GM12891 (cell line): ENCODE results near the gene SDHAF1.

Experiments used
- POLR2A ChIP-seq: IDR thresholded peaks from 2 replicates; pipeline ENCODE4 v1.6.1; 2011; ENCODE audit warnings: low read depth, low read length, control low read depth
- POLR2AphosphoS5 ChIP-seq: IDR thresholded peaks from 2 replicates; pipeline ENCODE4 v1.6.1; 2011; ENCODE audit warnings: low read depth, low read length, control low read depth
- POU2F2 ChIP-seq: IDR thresholded peaks from 2 replicates; pipeline ENCODE4 v1.6.1; 2011; ENCODE audit warnings: low read depth, mild to moderate bottlenecking, control low read depth, low read length, moderate library complexity
- TAF1 ChIP-seq: IDR thresholded peaks from 2 replicates; pipeline ENCODE4 v1.6.1; 2011; ENCODE audit warnings: low read depth, low read length, control low read depth

DNA sequence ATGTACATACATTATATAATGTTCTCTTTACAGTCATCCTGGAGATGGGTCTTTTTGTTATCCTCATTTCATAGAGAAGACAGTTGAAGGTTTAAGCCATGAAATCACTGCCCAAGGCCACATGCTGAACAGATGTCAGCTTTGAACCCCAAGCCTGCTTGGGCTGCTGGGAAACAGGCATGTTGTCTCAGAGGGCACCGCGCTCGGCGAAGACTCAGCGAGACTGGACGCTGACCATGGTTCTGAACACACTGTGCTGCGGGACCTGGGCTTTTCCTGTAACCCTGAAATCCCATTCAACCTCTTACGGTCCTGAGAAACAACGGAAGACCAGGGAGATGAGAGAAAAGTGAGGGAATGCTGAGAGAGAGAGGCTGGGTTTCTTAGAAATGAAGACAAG is 31.5 kb upstream of the SDHAF1 start:
- TF ChIP-seq POLR2A (no peak), POLR2AphosphoS5 (no peak), POU2F2 (no peak), TAF1 (no peak)
